ENCODE measurements around the gene AP5B1. TPM values are rescaled to one million over a fixed set of nuclear protein-coding genes. Genes with fewer than 3 reads are reported as not detected.

AP5B1 gene
- total RNA-seq, 4 donors from 2014 or later = 21.8 to 43.2 (median 25.3) TPM

DNA sequence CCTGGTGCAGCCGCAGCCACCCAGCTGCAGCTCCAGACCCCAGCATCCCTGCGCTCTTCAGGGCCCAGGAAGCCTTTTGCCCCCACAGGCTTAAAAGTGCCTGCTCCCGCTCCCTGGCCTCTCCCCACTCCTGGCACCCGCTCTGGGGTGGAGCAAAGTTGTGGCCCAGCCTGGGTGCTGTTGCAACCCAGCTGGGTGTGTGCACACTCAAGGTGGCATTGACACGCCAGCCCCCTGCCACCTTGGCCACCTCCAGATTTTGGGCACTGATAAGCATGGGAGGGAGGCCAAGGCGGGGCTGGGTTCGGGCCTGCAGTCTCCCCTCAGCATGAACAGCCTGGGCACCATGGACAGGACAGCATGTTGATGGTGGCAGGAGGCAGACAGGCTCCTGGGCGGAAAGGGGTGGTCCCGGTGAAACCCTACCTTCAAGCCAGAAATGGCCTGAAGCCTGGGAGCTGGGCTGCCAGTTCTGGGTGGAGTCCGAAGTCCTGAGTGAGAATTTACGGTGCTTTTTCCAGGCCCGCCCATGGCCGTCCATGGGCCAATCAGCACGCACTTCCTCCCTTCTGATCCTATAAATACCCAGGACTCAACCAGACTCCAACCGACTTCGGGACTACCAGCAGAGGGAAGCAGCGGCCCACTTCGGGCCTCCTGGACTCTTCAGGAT is 36.6 kb downstream of the AP5B1 start:
- 72 to 89% methylated on average over 12 to 18 of the region's 18 CpGs for WGBS, 2 donors
- no peaks in the 10 kb centered on the region for H3K27me3 ChIP-seq
- intact Hi-C loops (cut with DNase I) = no loop called here
- TF ChIP-seq, protein P1, sequence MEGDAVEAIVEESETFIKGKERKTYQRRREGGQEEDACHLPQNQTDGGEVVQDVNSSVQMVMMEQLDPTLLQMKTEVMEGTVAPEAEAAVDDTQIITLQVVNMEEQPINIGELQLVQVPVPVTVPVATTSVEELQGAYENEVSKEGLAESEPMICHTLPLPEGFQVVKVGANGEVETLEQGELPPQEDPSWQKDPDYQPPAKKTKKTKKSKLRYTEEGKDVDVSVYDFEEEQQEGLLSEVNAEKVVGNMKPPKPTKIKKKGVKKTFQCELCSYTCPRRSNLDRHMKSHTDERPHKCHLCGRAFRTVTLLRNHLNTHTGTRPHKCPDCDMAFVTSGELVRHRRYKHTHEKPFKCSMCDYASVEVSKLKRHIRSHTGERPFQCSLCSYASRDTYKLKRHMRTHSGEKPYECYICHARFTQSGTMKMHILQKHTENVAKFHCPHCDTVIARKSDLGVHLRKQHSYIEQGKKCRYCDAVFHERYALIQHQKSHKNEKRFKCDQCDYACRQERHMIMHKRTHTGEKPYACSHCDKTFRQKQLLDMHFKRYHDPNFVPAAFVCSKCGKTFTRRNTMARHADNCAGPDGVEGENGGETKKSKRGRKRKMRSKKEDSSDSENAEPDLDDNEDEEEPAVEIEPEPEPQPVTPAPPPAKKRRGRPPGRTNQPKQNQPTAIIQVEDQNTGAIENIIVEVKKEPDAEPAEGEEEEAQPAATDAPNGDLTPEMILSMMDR (IDR thresholded peaks at IDR 0.05) = no peak
- TF ChIP-seq POLR2A (IDR thresholded peaks at IDR 0.05) = no peak
- H3K36me3 ChIP-seq = no peaks in the 10 kb centered on the region
- H3K9me3 ChIP-seq = no peaks in the 10 kb centered on the region
- no peaks in the 10 kb centered on the region for H3K4me1 ChIP-seq
- no peak overlapping the region for H3K27ac ChIP-seq
- no peak overlapping the region for H3K4me3 ChIP-seq (replicated peaks in 1 of 3)
- no peak for DNase-seq

DNA sequence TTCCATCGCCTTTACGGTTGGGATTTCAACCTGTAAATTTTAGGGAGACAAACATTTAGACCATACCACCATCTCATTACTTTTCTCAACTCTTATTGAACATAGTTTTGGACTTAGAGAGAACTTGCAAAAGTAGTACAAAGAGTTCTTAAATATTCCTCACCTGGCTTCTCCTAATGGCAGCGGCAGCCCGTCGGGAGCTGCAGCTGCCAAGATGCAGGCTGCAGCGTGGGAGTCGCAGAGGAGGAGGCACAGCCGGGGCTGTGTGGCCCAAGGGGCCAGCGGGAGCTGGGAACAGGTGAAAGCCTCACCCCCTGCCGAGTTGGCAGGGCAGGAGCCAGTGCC is 37.1 kb downstream of the AP5B1 start:
- no peaks in the 10 kb centered on the region for H3K27me3 ChIP-seq
- no peak overlapping the region for H3K4me3 ChIP-seq (replicated peaks in 1 of 3)
- H3K4me1 ChIP-seq = no peaks in the 10 kb centered on the region
- intact Hi-C loops (cut with DNase I) = no loop called here
- WGBS, 2 donors = 85 to 87% methylated on average over 10 of the region's 10 CpGs
- H3K36me3 ChIP-seq = no peaks in the 10 kb centered on the region
- H3K9me3 ChIP-seq = no peaks in the 10 kb centered on the region
- no peak for DNase-seq
- no peak overlapping the region for H3K27ac ChIP-seq
- no peak for TF ChIP-seq POLR2A (IDR thresholded peaks at IDR 0.05)
- TF ChIP-seq, protein P1 (IDR thresholded peaks at IDR 0.05) = no peak

DNA sequence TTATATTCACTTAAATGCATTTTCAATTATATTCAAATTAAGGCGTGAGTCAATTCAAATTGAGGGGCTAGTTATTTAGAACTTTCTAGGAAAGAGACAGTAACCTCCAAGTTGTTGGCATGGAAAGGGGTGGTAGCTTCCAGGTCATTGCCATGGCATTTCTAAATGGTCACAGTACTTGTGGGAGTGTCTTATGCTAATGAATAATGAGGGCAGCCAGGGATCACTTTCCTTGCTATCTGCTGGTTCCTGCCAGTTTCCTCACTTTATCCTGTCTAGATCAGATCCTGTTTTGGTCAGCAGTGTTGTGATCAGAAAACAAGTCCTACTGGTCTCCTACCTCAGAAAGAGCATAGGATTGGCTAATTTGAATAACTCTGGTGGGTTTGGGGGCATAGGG is 38.4 kb downstream of the AP5B1 start:
- no peak for DNase-seq
- no peaks in the 10 kb centered on the region for H3K4me1 ChIP-seq
- H3K27me3 ChIP-seq = no peaks in the 10 kb centered on the region
- H3K36me3 ChIP-seq = no peaks in the 10 kb centered on the region
- no peak for TF ChIP-seq POLR2A (IDR thresholded peaks at IDR 0.05)
- TF ChIP-seq, protein P1 (IDR thresholded peaks at IDR 0.05) = no peak
- H3K27ac ChIP-seq = no peak overlapping the region
- H3K4me3 ChIP-seq (replicated peaks in 1 of 3) = no peak overlapping the region
- whole genome bisulfite sequencing, 2 donors = 88 to 96% methylated on average over 1 of the region's 1 CpG
- intact Hi-C loops (cut with DNase I) = no loop called here
- H3K9me3 ChIP-seq = no peaks in the 10 kb centered on the region

DNA sequence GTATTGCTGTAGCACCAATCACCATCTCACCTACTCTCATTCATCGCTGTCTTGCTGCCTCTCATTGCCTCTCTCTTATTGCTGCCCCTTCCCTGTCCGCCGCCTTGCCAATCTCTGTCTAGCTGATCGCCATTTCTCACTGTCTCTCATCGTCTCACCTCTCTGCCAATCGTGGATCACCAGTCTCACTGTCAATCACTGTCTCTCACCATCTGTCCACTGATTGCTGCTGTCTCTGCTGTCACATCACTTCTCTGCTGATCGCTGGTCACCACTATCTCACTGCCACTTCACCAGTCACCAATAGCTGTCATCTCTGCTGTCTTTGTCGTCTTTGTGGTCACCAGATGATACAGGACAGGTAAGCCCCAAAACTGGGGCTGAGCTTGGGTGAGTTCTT is 39.6 kb downstream of the AP5B1 start:
- H3K27ac ChIP-seq = no peak overlapping the region
- H3K36me3 ChIP-seq = no peaks in the 10 kb centered on the region
- TF ChIP-seq, protein P1 (IDR thresholded peaks at IDR 0.05) = no peak
- no peak for TF ChIP-seq POLR2A (IDR thresholded peaks at IDR 0.05)
- H3K4me1 ChIP-seq = no peaks in the 10 kb centered on the region
- H3K9me3 ChIP-seq = no peaks in the 10 kb centered on the region
- H3K27me3 ChIP-seq = no peaks in the 10 kb centered on the region
- H3K4me3 ChIP-seq (replicated peaks in 1 of 3) = no peak overlapping the region
- WGBS, 2 donors = 78 to 80% methylated on average over 8 of the region's 8 CpGs
- DNase-seq = no peak
- intact Hi-C loops (cut with DNase I) = no loop called here

DNA sequence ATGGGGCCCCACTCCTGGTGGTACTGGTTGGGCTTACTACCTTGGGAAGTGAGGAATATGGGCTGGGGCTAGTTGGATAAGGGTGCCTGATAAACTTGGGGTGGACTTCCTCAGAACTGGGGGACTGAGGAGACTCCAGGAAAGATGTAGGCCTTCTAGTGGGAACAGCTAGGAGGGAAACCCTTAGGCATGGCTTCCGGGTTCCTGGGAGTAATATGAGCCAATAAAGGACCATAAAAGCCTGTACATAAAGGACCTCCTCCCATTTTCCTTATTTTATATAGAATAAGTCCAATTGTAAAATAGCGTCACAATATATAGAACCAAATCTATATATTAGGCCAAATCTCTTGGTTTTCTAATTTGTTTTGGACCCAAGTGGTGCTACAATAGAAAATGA is 41.8 kb downstream of the AP5B1 start:
- TF ChIP-seq, protein P1 (IDR thresholded peaks at IDR 0.05) = no peak
- no peak for TF ChIP-seq POLR2A (IDR thresholded peaks at IDR 0.05)

More for the DNA sequence above, 41.8 kb downstream of the AP5B1 start:
- no peak for DNase-seq
- Histone ChIP-seq H3K36me3 (no peaks in the 10 kb centered on the region), H3K27ac (no peak overlapping the region), H3K4me3 (replicated peaks in 1 of 3) (no peak overlapping the region), H3K9me3 (no peaks in the 10 kb centered on the region), H3K4me1 (no peaks in the 10 kb centered on the region), H3K27me3 (no peaks in the 10 kb centered on the region)
- intact Hi-C loops (cut with DNase I) = no loop called here
- WGBS, 2 donors = 87 to 88% methylated on average over 2 of the region's 2 CpGs

All from thyroid gland (tissue), 4 donors.